ENCODE measurements around the gene OR56B1.
"Not testable (repeated sequence)": the region's sequence is repeated elsewhere in the genome, so short reads cannot be mapped to it uniquely, and the experiment has no call there.

OR56B1 gene

GRCh38 chr11:5703741-5704536 is 32.3 kb upstream of the OR56B1 start:
- no peak for TF ChIP-seq CTCF (IDR thresholded peaks at IDR 0.05; ENCODE audit: low read length, missing control alignments)
- no peak overlapping the region for H3K4me3 ChIP-seq (replicated peaks; ENCODE audit: low read depth, low read length)
- DNase-seq (ENCODE audit: low read depth) = no peak

GRCh38 chr11:5705688-5706087 is 30.6 kb upstream of the OR56B1 start:
- H3K4me3 ChIP-seq (replicated peaks; ENCODE audit: low read depth, low read length) = no peak overlapping the region
- TF ChIP-seq CTCF (IDR thresholded peaks at IDR 0.05; ENCODE audit: low read length, missing control alignments) = no peak
- DNase-seq (ENCODE audit: low read depth) = no peak

GRCh38 chr11:5712507-5712906 is 23.7 kb upstream of the OR56B1 start:
- DNase-seq (ENCODE audit: low read depth) = peak; percentile 25
- no peak overlapping the region for H3K4me3 ChIP-seq (replicated peaks; ENCODE audit: low read depth, low read length)
- TF ChIP-seq CTCF (IDR thresholded peaks at IDR 0.05; ENCODE audit: low read length, missing control alignments) = peak; percentile 46

GRCh38 chr11:5713695-5714094 is 22.6 kb upstream of the OR56B1 start:
- no peak overlapping the region for H3K4me3 ChIP-seq (replicated peaks; ENCODE audit: low read depth, low read length)
- TF ChIP-seq CTCF (IDR thresholded peaks at IDR 0.05; ENCODE audit: low read length, missing control alignments) = no peak
- peak; percentile 8 for DNase-seq (ENCODE audit: low read depth)

- H3K4me3 ChIP-seq (replicated peaks; ENCODE audit: low read depth, low read length); DNase-seq (ENCODE audit: low read depth): not testable (repeated sequence)
These were observed 19.7 kb upstream of the OR56B1 start for GRCh38 chr11:5716518-5716917.

GRCh38 chr11:5719703-5720495 is 16.3 kb upstream of the OR56B1 start:
- DNase-seq (ENCODE audit: low read depth) = no peak
- TF ChIP-seq CTCF (IDR thresholded peaks at IDR 0.05; ENCODE audit: low read length, missing control alignments) = no peak

GRCh38 chr11:5722622-5723021 is 13.6 kb upstream of the OR56B1 start:
- H3K4me3 ChIP-seq (replicated peaks; ENCODE audit: low read depth, low read length) = no peak overlapping the region
- no peak for DNase-seq (ENCODE audit: low read depth)
- no peak for TF ChIP-seq CTCF (IDR thresholded peaks at IDR 0.05; ENCODE audit: low read length, missing control alignments)

More at GRCh38 chr11:5719703-5720495, 16.3 kb upstream of the OR56B1 start:
- no peak overlapping the region for H3K4me3 ChIP-seq (replicated peaks; ENCODE audit: low read depth, low read length)

All from fibroblast of pulmonary artery (primary cell).